Measurements from ENCODE around the gene ZNF490.
A peak's percentile ranks its signal among the peaks of the same experiment; 100 is the strongest.
"Not testable (repeated sequence)": the region's sequence is repeated elsewhere in the genome, so short reads cannot be mapped to it uniquely, and the experiment has no call there.

Gene ZNF490

GRCh38 chr19:12647490-12648071 lies 37.0 kb upstream of the ZNF490 start:
- no peak for TF ChIP-seq CTCF (IDR thresholded peaks at IDR 0.05; ENCODE audit: extremely low read depth, missing control alignments)
- peak; percentile 77 for DNase-seq (ENCODE audit: low spot score)

GRCh38 chr19:12647047-12647446 lies 36.4 kb upstream of the ZNF490 start:
- DNase-seq (ENCODE audit: low spot score), result no peak
- no peak for TF ChIP-seq CTCF (IDR thresholded peaks at IDR 0.05; ENCODE audit: extremely low read depth, missing control alignments)

GRCh38 chr19:12646551-12646950 lies 35.9 kb upstream of the ZNF490 start:
- TF ChIP-seq CTCF (IDR thresholded peaks at IDR 0.05; ENCODE audit: extremely low read depth, missing control alignments), result no peak
- DNase-seq (ENCODE audit: low spot score), result no peak

GRCh38 chr19:12643716-12644115 lies 33.1 kb upstream of the ZNF490 start:
- not testable (repeated sequence) for DNase-seq (ENCODE audit: low spot score)

GRCh38 chr19:12642506-12642905 lies 31.9 kb upstream of the ZNF490 start:
- TF ChIP-seq CTCF (IDR thresholded peaks at IDR 0.05; ENCODE audit: extremely low read depth, missing control alignments), result no peak

GRCh38 chr19:12641456-12641855 lies 30.8 kb upstream of the ZNF490 start:
- DNase-seq (ENCODE audit: low spot score), result no peak
- TF ChIP-seq CTCF (IDR thresholded peaks at IDR 0.05; ENCODE audit: extremely low read depth, missing control alignments), result no peak

More at GRCh38 chr19:12642506-12642905, 31.9 kb upstream of the ZNF490 start:
- no peak for DNase-seq (ENCODE audit: low spot score)

GRCh38 chr19:12639901-12640613 lies 29.4 kb upstream of the ZNF490 start:
- TF ChIP-seq CTCF (IDR thresholded peaks at IDR 0.05; ENCODE audit: extremely low read depth, missing control alignments), result peak; percentile 89
- peak; percentile 87 for DNase-seq (ENCODE audit: low spot score)

Data from GM20000 (cell line).